LNCaP clone FGC (cell line): ENCODE results near the gene ACADS.

ENCODE experiments used
- DNase-seq: peaks from one replicate; pipeline ENCODE4 v3.0.0-alpha.2; 2011; ENCODE audit warnings: low read depth
- H3K4me3 ChIP-seq: 2 replicates; pipeline ENCODE4 v1.5.1; 2011; ENCODE audit warnings: mild to moderate bottlenecking, low read depth, low read length, control low read depth
- CTCF ChIP-seq: IDR thresholded peaks from 2 replicates; pipeline ENCODE4 v1.5.1; 2012; ENCODE audit warnings: mild to moderate bottlenecking; ENCODE audit not compliant: control insufficient read depth, insufficient read depth; ENCODE audit errors: extremely low read depth

The ACADS gene

DNA sequence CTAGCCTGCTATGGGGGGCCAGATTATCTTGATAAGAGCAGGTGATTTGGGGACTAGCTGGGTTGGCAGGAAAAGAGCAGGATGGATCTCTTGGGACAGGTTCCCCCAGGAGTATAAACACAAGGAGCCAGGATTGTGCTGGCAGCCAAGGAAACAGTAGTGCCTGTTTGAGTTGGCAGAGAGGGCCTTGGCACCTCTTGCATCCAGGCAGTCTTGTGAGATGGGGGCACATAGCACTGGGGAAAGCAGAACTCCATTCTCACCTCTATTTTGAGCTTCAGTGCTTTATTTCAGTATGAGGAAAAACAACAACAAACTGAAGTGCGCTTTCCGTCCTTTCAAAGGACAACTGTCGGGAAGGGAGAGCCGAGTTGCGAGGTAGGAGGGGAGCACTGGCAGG, 24.7 kb upstream of the ACADS start:
- DNase-seq, result no peak
- TF ChIP-seq CTCF, result no peak
- H3K4me3 ChIP-seq, result no peak overlapping the region

GRCh38 chr12:120702637-120703036, 23.0 kb upstream of the ACADS start:
- no peak for TF ChIP-seq CTCF
- no peak for DNase-seq
- H3K4me3 ChIP-seq, result no peak overlapping the region

GRCh38 chr12:120703311-120703942, 22.2 kb upstream of the ACADS start:
- H3K4me3 ChIP-seq, result no peak overlapping the region
- TF ChIP-seq CTCF, result no peak
- DNase-seq, result no peak

DNA sequence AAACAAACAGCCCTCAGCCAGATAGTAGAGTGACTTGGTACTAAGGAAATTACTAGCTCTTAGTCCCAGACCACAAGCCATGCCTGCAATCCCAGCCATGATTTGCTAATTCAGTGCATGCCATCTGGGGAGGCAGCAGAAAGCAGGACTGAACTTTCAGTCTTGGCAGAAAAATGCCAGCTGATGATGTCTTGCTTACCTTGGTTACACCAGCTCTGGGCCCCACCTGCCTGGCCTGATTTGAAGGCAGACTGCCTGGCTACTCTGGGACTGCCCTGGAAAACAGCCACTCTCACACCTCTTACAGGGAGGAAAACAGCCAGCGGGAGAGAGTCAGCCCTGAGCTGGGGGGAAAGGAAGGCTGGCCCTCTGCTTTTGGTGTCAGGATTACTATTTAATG, 20.0 kb upstream of the ACADS start:
- no peak overlapping the region for H3K4me3 ChIP-seq

DNA sequence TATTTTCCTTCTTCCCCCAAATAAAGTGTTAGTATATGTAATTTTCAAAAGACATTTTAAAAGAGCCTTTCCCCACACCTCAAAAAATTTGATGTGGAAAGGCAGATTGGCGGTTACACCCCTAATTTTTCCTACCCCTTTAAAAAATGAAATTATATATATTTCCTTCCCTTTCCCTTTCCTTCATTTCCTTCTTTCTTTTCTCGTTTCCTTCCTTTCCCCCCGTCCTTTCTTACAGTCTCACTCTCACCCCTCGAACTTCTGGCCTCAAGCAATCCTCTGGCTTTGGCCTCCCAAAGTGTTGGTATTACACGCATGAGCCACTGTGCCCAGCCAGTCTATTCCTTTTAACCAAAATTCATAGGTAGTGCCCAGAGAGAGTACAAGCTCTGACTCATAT, 19.6 kb upstream of the ACADS start:
- no peak overlapping the region for H3K4me3 ChIP-seq
- no peak for DNase-seq
- TF ChIP-seq CTCF, result no peak

More for the DNA sequence above, 20.0 kb upstream of the ACADS start:
- no peak for TF ChIP-seq CTCF
- DNase-seq, result no peak

GRCh38 chr12:120708651-120709050, 17.0 kb upstream of the ACADS start:
- DNase-seq, result no peak
- H3K4me3 ChIP-seq, result no peak overlapping the region
- TF ChIP-seq CTCF, result no peak
